ENCODE measurements around the gene EVI5L.

EVI5L gene

GRCh38 chr19:7898967-7899366 lies 68.9 kb downstream of the EVI5L start:
- DNase-seq (ENCODE audit: low read depth), result no peak

- no peak for DNase-seq (ENCODE audit: low read depth)
These were observed 69.8 kb downstream of the EVI5L start for GRCh38 chr19:7899751-7900378.

- DNase-seq (ENCODE audit: low read depth), result no peak
These were observed 70.4 kb downstream of the EVI5L start for GRCh38 chr19:7900401-7900870.

GRCh38 chr19:7900931-7901330 lies 70.9 kb downstream of the EVI5L start:
- no peak for DNase-seq (ENCODE audit: low read depth)

GRCh38 chr19:7901337-7901736 lies 71.3 kb downstream of the EVI5L start:
- DNase-seq (ENCODE audit: low read depth), result no peak

- no peak for DNase-seq (ENCODE audit: low read depth)
These were observed 72.8 kb downstream of the EVI5L start for GRCh38 chr19:7902796-7903243.

GRCh38 chr19:7903244-7904073 lies 73.4 kb downstream of the EVI5L start, which contains the start of gene MAP2K7:
MAP2K7 (plus strand) TSS chr19:7903877; CDS start chr19:7903945, 68 bp downstream.
- DNase-seq (ENCODE audit: low read depth), result peak; percentile 88

- DNase-seq (ENCODE audit: low read depth), result no peak
These were observed 74.3 kb downstream of the EVI5L start for GRCh38 chr19:7904074-7905020.

GRCh38 chr19:7905268-7905667 lies 75.2 kb downstream of the EVI5L start:
- DNase-seq (ENCODE audit: low read depth), result no peak

GRCh38 chr19:7905859-7906258 lies 75.8 kb downstream of the EVI5L start:
- no peak for DNase-seq (ENCODE audit: low read depth)

GRCh38 chr19:7907122-7907521 lies 77.1 kb downstream of the EVI5L start:
- DNase-seq (ENCODE audit: low read depth), result no peak

- no peak for DNase-seq (ENCODE audit: low read depth)
These were observed 77.5 kb downstream of the EVI5L start for GRCh38 chr19:7907544-7907943.

GRCh38 chr19:7908078-7908699 lies 78.2 kb downstream of the EVI5L start:
- no peak for DNase-seq (ENCODE audit: low read depth)

GRCh38 chr19:7908742-7909461 lies 78.9 kb downstream of the EVI5L start:
- no peak for DNase-seq (ENCODE audit: low read depth)

- no peak for DNase-seq (ENCODE audit: low read depth)
These were observed 79.6 kb downstream of the EVI5L start for GRCh38 chr19:7909471-7910067.

- DNase-seq (ENCODE audit: low read depth), result no peak
These were observed 80.5 kb downstream of the EVI5L start for GRCh38 chr19:7910321-7911161.

GRCh38 chr19:7911508-7912143 lies 81.6 kb downstream of the EVI5L start:
- no peak for DNase-seq (ENCODE audit: low read depth)

GRCh38 chr19:7912144-7912696 lies 82.2 kb downstream of the EVI5L start:
- DNase-seq (ENCODE audit: low read depth), result no peak
